NCI-H1092 (cell line): ENCODE results near the gene BLACAT1.
"Not testable (repeated sequence)": the region's sequence is repeated elsewhere in the genome, so short reads cannot be mapped to it uniquely, and the experiment has no call there.

Experiments used
- DNase-seq: peaks from one replicate; lab custom pipeline; 2025; lab: John Stamatoyannopoulos, UW

BLACAT1 gene

DNA sequence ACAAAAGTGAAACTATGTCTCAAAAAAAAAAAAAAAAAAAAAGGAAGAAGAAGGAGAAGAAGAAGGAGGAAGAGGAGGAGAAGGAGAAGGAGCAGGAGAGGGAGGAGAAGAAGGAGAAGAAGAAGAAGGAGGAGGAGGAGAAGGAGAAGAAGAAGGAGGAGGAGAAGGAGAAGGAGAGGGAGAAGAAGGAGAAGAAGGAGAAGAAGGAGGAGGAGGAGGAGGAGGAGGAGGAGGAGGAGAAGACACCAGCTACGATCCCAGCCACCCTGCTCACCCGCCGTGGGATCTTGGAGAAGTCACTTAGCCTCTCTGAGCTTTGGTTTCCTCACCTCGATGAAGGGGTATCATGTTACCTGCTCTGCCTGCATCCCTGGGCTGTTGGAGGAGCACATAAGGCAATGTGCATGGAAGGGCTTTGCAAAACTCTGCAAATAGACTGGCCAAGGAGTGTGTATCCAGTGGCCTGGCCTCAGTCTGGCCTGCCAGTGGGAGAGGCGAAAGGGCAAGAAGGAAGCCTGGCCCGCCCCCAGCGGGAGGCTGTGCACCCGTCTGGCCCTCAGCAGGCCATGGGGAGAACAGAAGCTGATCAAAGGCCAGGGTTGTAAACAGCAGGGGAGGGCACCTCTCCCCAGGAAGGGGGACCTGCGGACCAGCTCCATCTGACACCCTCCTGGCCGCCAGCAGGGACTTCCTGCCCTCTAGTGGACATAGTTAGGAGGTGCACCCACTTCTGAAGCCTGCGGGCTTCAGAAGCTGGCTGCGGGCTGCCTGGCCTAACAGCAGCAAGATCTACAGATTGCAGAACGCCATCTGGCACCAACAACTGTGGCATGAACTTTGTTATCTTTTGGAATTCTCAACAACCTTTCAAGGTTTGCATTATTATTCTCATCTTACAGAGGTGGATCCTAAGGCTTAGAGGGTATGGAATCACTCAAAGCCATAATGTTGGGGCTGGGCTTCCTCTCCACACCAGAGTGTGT is 29.4 kb upstream of the BLACAT1 start:
- peak; percentile 75 for DNase-seq

DNA sequence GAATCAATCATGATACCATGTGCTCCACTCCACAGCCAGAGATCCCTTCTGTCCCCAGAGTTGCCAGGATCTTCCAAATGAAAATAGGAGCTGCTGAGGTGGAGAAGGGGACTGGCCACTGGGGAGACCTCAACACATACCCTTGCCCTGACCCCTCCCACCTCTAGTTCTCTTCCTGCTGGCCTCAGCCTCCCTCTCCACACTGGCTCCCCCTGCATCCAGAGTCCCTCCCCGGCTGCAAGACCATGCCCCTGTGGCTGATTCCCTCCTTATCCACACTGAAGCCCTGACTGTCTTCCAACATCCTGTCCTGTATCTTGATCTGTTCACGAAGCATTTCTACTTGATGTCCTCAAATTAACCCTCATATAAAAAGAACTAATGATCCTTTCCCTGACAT is 27.5 kb upstream of the BLACAT1 start:
- no peak for DNase-seq

DNA sequence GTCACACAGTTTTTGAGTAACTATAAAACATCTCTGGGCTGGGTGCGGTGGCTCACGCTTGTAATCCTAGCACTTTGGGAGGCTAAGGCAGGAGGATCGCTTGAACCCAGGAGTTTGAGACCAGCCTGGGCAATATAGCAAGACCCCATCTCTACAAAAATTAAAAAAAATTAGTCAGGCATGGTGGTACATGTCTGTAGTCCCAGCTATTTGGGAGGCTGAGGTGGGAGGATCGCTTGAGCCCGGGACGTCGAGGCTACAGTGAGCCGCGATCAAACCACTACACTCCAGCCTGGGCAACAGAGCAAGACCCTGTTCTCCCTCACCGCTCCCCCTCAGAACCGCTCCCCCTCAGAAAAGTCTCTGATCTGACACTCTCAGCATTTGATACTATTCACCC is 26.7 kb upstream of the BLACAT1 start:
- not testable (repeated sequence) for DNase-seq

DNA sequence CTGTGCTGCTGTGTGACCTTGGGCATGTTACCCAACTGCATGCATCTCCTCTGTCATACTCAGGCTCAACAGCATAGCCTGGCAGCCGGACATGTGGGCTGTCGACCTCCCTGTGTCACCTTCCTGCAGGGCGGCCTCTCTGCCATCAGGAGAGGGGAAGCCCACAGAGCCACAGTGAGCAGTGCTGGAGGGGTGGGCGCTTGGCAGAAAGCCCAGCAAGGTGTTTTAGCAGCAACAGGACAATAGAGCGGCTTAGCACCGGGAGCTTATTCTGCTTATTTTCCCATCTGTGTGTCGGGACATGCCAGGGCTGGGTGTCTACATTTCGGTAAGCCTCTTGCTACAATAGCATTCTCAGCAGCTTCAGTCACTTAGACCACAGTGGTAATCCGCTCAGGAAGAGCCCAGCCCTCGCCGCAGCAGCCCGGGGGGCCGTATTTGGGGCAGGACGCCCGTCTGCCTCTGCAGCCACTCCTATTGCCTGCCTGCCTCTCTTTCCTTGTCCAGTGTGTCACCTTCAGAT is 25.8 kb upstream of the BLACAT1 start:
- no peak for DNase-seq

DNA sequence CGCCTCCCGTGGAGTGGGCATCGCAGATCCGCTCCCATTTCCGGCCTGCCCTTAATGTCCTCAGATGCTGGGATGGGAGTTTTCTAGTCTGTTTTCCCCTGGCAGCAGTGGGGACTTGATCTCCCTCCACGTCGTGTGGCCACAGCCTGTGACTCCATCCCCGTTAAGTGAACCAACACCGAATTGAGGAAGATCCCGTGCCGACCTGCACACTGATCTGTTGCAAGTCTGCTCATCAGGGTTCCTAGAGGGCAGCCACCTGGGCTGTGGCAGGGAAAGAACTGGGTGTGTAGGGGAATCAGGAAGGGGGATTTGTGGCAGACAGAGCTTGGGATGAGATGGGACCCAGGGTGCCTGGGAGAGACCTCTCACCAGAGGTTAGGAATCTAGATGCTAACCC is 25.4 kb upstream of the BLACAT1 start:
- DNase-seq = no peak

DNA sequence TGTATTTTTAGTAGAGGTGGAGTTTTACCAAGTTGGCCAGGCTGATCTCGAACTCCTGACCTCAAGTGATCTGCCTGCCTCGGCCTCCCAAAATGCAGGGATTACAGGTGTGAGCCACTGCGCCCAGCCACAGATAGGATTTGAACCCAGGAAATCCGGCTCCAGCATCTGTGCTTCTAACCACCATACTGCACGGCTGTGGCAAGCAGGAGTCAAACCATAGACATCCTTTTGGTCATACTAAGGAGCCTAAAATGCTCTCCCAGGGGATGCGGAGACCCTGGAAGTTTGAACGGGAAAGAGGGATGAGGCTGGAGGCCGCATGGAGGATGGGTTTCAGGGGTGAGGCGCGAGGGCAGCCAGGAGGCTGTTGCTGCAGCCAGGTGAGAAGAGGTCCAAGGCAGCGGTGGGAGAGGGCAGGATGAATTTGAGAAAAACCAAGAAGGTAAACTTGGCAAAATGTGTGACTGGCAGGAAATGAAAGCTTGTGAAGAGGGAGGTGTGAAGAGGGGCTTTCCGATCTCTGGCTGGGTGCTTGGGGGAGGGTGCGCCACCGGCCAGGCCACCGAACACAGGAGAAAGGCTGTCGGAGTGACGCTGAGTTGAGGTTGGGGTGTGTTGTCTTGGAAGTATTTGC is 24.6 kb upstream of the BLACAT1 start:
- no peak for DNase-seq

DNA sequence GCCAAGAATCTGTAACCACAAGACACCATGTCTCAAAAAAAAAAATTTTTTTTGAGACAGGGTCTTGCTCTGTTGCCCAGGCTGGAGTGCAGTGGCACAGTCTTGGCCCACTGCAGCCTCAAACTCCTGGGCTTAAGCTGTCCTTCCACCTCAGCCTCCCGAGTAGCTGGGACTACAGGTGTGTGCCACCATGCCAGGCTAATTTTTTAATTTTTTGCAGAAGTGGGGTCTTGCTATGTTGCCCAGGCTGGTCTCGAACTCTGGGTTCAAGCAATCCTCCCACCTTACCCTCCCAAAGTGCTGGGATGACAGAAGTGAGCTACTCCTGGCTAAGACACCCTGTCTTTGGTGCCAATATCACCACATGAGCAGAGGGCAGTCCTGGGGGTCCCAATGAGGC is 23.1 kb upstream of the BLACAT1 start:
- DNase-seq = not testable (repeated sequence)

DNA sequence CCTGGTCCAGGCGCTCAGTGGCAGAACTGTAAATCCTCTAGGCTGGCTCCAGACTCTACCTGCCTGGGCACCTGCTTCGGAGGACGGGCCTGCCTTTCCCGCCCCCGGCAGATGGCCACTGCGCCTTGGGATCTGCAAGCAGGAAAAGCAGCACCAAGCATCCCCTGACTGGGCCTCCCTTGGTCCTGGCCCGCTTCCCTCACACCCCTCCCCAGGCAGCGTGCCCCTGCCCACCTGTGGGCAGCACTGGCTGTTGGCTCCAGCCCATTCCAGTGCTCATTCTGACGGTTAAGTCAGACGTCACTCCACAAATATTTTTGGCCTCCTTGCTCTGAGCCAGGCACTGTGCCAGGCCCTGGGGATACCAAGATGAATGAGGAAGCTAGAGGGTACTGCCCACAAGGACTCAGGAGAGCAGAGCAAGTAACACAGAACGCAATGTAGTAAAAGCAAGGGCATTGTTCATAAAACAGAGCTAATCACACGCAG is 22.0 kb upstream of the BLACAT1 start:
- DNase-seq = peak; percentile 45

DNA sequence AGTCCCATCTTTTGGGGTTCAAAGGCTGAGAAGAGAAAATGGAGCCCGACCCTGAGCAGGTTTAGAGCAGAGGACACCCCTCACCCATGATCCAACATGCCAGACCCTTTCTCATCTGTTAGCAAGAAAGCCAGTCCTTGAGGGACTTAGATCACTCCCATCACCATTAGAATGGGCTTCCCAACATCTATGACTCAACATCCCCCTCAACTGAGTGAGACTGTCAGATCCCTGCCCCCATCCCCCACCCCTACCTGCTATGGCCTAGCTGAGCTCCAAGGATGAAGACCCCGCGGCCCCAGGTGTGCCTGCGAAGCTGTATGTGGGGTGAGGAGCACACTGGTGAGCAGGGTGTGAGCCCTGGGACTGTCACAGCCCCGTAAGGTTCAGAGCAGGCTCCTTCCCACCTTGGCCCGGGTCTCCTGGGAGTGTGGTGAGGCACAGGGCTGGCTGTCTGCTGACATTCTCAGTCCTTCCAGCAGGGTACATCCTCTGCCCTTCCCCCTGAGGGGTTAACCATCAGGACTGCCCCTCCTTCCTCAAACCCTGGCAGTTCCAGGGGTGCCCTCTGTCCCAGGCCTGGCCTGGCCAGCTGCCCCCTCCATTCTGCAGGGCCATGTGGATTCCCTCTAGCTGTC is 21.4 kb upstream of the BLACAT1 start:
- no peak for DNase-seq

DNA sequence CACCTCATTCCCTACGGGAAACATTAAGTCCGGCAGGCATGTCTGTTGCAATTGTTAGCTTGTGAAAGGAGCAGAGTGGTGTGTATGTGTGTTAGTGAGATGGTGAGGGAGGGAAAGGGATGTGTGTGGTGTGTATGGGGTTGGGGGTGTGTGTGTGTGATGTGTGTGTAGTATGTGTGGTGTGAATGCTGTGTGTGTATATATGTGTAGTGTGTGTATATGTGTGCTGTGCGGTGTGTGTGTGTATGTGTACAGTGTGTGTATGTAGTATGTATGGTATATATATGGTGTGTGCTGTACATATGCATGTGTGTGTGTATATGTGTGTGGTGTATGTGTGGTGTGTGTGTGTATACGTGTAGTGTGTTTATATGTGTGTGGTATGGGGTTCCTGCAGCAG is 20.8 kb upstream of the BLACAT1 start:
- no peak for DNase-seq

DNA sequence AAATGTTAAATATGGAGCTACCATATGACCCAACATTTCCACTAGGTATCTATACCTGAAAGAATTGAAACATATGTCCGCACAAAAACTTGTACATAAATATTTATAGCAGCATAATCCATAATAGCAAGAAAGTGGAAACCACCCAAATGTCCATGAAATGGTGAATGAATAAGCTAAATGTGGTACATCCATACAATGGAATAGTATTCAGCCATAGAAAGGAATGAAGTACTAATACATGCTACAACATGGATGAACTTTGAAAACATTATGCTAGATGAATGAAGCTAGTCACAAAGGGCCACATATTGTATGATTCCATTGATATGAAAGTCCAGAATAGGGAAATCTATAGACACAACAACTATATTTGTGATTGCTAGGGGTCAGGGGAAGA is 20.0 kb upstream of the BLACAT1 start:
- DNase-seq = no peak

DNA sequence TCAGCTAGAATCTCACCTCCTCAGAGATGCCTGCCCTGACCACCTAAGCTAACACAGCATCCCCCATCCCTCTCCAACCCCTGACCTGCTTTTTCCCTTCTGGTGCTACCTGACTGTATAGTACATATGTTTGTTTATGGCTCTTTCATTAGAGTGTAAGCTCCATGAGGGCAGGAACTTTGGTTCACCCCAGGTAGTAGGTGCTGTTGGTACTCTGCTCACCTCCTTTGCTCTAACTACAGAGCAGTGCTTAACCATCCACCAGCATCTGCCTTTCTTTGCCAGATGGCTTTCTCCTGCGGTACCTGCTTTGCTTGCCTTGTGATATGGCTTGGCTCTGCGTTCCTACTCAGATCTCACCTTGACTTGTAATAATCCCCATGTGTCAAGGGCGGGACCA is 18.7 kb upstream of the BLACAT1 start:
- no peak for DNase-seq

DNA sequence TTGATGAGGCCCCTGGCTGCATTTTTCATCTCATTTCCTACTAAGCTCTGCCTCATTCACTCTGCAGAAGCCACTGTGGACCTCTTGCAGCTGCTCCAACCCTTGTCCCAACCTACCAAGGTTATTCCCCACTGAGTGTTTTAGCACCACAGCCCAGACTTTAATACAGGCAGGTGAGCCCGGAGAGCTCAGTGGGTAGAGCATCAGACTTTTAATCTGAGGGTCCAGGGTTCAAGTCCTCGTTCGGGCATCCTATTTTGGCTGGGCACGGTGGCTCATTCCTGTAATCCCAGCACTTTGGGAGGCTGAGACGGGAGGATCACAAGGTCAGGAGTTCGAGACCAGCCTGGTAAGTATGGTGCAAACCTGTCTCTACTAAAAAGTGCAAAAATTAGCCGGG is 18.1 kb upstream of the BLACAT1 start:
- no peak for DNase-seq

DNA sequence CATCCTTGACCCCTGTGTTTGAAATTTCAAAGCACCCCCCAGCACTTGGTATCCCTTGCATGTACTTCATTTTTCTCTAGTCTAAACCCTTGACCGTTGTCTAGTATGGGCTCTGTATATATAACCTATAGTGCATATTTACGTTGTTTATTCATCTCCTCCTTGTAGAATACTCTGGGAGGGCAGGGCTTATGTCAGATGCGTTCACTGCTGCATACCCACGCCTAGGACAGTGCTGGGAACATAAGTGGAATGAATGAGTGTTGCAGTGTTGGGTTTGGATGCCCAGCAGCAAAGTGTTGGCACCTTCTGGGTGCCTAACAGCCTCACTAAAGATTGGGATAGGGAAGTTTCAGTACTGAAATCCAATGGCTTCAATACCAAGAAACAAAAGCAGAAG is 17.6 kb upstream of the BLACAT1 start:
- no peak for DNase-seq

DNA sequence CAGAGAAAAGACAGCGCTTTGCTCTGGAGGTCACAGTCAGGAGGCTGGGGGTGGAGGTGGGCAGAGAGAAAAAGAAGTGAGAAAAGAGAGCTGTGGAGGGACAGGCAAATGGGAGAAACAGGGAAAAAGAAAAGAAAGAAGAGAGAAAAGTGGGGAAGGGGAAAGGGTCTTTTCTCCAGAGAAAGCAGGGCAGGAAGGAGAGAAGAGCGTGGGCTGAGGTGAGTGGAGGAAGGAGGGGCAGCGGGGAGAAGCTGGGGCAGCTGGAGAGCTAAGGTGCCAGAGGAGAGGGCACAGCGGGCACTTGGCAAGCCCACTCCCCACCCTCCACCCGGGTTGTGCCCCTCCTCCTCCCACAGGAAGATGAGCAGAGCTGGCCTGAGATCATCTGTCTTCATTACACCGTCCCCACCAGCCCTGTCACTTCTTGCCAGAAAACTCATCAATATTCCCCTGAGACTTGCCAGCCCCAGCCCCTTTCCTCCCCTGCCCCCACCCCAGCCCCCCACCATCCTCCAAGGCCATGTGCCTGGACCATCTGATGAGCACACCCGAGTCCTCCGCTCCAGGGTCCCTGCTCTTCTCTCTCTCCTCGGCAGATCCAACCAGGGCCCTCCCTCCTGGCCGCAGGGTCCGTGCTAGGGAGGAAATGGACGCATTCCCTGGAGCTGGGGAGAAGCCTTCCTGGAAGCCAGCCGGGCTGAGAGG is 17.0 kb upstream of the BLACAT1 start:
- DNase-seq = no peak

DNA sequence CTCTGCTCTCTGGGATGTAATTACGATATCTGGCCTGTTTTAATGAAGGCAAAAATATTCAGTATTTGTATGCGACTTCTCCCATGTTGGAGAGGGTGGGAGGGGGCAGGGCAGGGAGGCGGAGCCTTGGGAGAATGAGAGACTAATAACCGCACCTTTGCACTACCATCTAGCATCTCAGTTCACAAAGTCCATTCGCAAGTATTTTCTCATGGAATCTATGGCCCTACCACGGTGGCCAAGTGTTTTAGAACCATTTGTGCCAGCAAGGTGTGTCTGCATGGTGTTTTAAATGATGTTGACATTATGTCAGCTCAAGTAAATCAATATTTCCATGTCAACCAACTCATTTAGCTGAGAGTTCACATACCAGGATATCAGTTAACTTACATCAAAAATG is 14.3 kb upstream of the BLACAT1 start:
- DNase-seq = no peak

DNA sequence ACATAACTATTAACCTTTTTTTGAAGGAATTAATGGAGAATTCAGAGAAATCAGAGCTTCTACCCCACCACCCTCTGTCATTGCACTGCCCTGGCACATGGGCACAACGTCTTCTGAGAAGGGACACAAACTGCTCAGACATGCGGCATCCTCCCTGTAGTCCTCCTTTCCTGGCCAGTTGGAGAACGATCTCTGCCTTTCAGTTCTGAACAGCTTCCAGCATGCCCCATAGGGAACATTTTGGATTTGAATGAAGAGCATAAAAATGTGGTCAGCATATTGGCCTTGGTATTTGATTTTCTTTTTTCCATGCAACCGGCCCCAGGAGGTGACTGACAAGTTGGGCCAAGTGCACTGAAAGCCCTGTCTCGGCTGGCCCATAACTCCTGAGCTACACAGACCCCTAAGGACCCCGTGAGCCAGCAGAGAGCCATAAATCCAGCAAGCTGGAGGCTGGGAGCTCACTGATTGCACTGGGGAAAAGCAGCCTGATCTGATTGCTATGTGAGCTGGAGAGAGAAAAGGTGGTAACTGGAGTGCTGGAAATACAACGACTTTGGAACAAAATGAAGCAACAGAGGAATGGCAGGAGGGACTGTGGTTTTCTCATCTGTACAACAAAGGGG is 10.9 kb upstream of the BLACAT1 start:
- DNase-seq = no peak

DNA sequence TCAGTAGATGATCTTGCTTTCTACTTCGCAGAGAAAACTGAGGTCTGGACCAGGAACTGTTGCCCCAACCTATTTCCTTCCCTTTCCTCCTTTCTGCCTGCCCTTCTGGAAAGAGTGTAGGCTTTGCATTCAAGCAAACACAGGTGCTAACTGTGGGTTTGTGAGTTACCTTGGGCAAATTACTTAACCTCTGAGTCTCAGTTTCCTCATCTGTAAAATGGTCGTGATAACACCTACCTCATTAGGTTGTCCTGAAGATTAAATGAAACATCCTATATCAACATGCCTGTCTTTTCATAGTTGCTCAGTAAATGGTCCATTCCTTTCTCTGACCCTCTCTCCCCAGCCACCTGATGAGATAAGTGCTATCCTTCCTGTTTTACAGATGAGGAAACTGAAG is 9.5 kb upstream of the BLACAT1 start:
- DNase-seq = no peak

DNA sequence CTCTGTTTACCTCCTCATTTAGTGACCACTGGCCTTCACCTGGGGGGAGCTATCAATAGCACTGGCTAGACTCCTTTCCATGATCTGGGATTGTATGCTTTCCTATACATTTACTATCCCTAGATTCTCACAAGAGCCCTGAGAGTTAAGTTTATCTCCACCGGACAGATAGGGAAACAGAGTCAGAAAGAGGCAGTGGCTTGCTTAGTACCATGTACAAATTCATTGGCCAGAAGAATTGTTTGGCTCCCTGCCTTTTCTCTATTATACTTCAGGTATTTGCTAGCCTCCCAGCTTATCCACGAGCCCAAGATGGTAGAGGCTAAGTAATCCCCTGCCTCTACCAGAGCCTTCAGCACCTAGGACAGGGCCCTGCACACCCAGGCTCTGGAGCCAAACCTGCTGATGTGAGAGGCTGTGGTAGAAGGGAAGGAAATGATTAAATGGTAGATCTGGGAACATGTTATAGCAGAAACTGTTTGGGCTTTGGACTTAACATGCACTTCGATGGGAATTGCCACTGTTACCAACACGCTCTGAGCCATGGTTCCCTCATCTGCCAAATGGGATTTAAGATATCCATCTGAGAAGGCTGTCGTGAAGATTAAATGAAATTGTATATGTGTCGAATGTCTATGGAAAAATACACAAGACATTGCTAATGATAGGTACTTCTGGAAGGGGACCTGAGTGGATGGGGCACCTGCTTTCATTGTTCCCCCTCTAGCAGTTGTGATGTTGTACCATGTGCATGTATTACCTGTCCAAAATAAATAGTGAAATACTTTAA is 3.1 kb upstream of the BLACAT1 start:
- DNase-seq = no peak

DNA sequence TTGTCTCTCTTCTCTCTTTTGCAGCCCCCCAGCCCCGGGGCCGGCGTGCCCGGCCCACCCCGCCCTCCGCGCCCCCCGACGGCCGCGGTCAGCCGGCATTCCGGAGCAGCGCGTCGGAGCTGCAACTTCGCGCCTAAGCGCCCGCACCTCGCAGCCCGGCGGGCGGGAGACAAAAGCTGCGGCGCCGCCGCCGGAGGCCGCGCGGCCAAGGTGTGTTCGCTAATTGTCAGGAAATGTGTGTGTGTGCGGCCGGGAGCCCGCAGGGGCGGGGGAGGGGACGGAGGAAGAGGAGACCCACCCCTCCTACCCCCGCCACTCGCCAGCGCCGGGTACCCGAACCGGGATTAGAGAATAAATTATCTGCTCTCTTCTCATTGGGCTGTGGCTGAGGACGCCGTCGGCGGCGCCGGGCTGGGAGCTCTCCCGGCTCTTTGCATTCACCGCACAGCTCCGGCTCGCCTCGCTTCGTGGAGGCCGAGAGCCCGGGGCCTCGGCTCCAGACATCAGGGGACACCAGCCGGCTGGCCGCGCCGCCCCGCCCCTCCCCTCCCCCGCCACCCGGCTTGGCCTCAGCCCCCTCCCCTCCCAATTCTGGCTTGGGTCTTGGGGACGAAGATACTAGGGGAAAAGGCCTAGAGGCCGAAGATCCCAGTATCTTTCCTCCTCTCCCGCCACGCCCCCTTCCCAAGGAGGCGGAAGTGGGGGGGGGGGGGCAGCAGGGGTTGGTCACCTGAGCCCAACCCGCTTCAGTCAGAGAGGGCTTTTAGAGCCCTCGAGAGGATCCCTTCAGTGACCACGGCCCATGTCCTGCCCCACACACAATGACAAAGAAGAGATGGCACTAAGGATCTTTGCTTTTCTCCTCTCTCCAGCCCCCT is 1.3 kb upstream of the BLACAT1 start:
- DNase-seq = peak; percentile 64
